WTC11 (cell line): ENCODE results near the gene AJM1. TPM values are rescaled to one million over a fixed set of nuclear protein-coding genes. Genes with fewer than 3 reads are reported as not detected.

Source experiments
- ATAC-seq: fragments of 200-7000 bp; cut with Tn5 transposase; 2 replicates; pipeline ENCODE4 v1.10.0; 2021; ENCODE audit warnings: mild to moderate bottlenecking, moderate library complexity
- CTCF ChIA-PET: fragments of 300-600 bp; sonication (Branson Sonifier 250); formaldehyde crosslinking; loops from one replicate; lab custom pipeline; 2021; ENCODE audit warnings: antibody characterized with exemption; lab: Charles Lee
- POLR2A ChIA-PET: fragments of 350-600 bp; sonication (Branson Sonifier 250); formaldehyde crosslinking; loops from one replicate; lab custom pipeline; 2021; ENCODE audit warnings: antibody characterized with exemption; lab: Charles Lee
- DNase-seq: peaks from one replicate; pipeline ENCODE4 v3.0.0; 2021; ENCODE audit warnings: low spot score
- H3K27ac Mint-ChIP-seq: 2 replicates; pipeline ENCODE4 v1.8.0; 2021; ENCODE audit warnings: mixed read lengths
- H3K27me3 Mint-ChIP-seq: 2 replicates; pipeline ENCODE4 v1.8.0; 2021; ENCODE audit warnings: low read depth, mild to moderate bottlenecking, moderate library complexity, mixed read lengths
- H3K36me3 Mint-ChIP-seq: 2 replicates; pipeline ENCODE4 v1.8.0; 2021; ENCODE audit warnings: mixed read lengths
- H3K4me1 Mint-ChIP-seq: 2 replicates; pipeline ENCODE4 v1.8.0; 2022; ENCODE audit warnings: mixed read lengths
- H3K4me3 Mint-ChIP-seq: 2 replicates; pipeline ENCODE4 v1.8.0; 2021; ENCODE audit warnings: mild to moderate bottlenecking, moderate library complexity, mixed read lengths
- H3K9me3 Mint-ChIP-seq: 2 replicates; pipeline ENCODE4 v1.8.0; 2021; ENCODE audit warnings: mixed read lengths
- AFF4 ChIP-seq: sonication (generic); formaldehyde crosslinking; IDR thresholded peaks from 2 replicates; pipeline ENCODE4 v1.8.1; 2023; ENCODE audit warnings: mild to moderate bottlenecking, missing genetic modification reagents, borderline replicate concordance
- ATF1 ChIP-seq: sonication (generic); formaldehyde crosslinking; IDR thresholded peaks from 2 replicates; pipeline ENCODE4 v1.8.1; 2023; ENCODE audit warnings: mild to moderate bottlenecking, moderate library complexity, missing genetic modification reagents
- ATF2 ChIP-seq: sonication (generic); formaldehyde crosslinking; IDR thresholded peaks from 2 replicates; pipeline ENCODE4 v1.8.1; 2022; ENCODE audit warnings: low read depth, missing genetic modification reagents, borderline replicate concordance
- CBFB ChIP-seq: sonication (generic); formaldehyde crosslinking; IDR thresholded peaks from 2 replicates; pipeline ENCODE4 v1.8.1; 2022; ENCODE audit warnings: mild to moderate bottlenecking, low read depth, missing genetic modification reagents
- ELF4 ChIP-seq: sonication (generic); formaldehyde crosslinking; IDR thresholded peaks from 2 replicates; pipeline ENCODE4 v1.8.1; 2022; ENCODE audit warnings: low read depth, mild to moderate bottlenecking, moderate library complexity, missing genetic modification reagents
- FOXK1 ChIP-seq: sonication (generic); formaldehyde crosslinking; IDR thresholded peaks from 2 replicates; pipeline ENCODE4 v1.8.0; 2022; ENCODE audit warnings: mild to moderate bottlenecking, moderate library complexity, missing genetic modification reagents
- FOXP1 ChIP-seq: sonication (generic); formaldehyde crosslinking; IDR thresholded peaks from 2 replicates; pipeline ENCODE4 v1.8.0; 2022; ENCODE audit warnings: missing genetic modification reagents, mild to moderate bottlenecking, moderate library complexity, borderline replicate concordance
- GTF2I ChIP-seq: fragments of 250-450 bp; sonication (Bioruptor Pico); conservative IDR thresholded peaks from 2 replicates; pipeline ENCODE4 v1.4.0; 2021; ENCODE audit warnings: mild to moderate bottlenecking
- HMGA2 ChIP-seq: fragments of 250-450 bp; sonication (Bioruptor Pico); IDR thresholded peaks from 2 replicates; pipeline ENCODE4 v1.4.0; 2021; ENCODE audit warnings: mild to moderate bottlenecking, moderate library complexity
- JAZF1 ChIP-seq: fragments of 250-450 bp; sonication (Bioruptor Pico); IDR thresholded peaks from 2 replicates; pipeline ENCODE4 v1.9.0; 2021; ENCODE audit warnings: moderate library complexity, mild to moderate bottlenecking, inconsistent platforms
- MAX ChIP-seq: sonication (generic); formaldehyde crosslinking; IDR thresholded peaks from 2 replicates; pipeline ENCODE4 v1.8.0; 2022; ENCODE audit warnings: mild to moderate bottlenecking, missing genetic modification reagents
- NFE2L1 ChIP-seq: sonication (generic); formaldehyde crosslinking; IDR thresholded peaks from 2 replicates; pipeline ENCODE4 v1.8.1; 2023; ENCODE audit warnings: missing genetic modification reagents
- PRDM15 ChIP-seq: sonication (generic); formaldehyde crosslinking; IDR thresholded peaks from 2 replicates; pipeline ENCODE4 v1.8.0; 2022; ENCODE audit warnings: missing genetic modification reagents
- PRRX2 ChIP-seq: fragments of 250-450 bp; sonication (Bioruptor Pico); IDR thresholded peaks from 2 replicates; pipeline ENCODE4 v1.8.0; 2021; ENCODE audit warnings: mild to moderate bottlenecking
- SP1 ChIP-seq: sonication (generic); formaldehyde crosslinking; conservative IDR thresholded peaks from 2 replicates; pipeline ENCODE4 v1.8.1; 2022; ENCODE audit warnings: missing genetic modification reagents
- TP53 ChIP-seq: sonication (generic); formaldehyde crosslinking; IDR thresholded peaks from 2 replicates; pipeline ENCODE4 v1.8.1; 2023; ENCODE audit warnings: mild to moderate bottlenecking, missing genetic modification reagents
- ZBTB43 ChIP-seq: sonication (generic); formaldehyde crosslinking; IDR thresholded peaks from 2 replicates; pipeline ENCODE4 v1.8.1; 2023; ENCODE audit warnings: mild to moderate bottlenecking, missing genetic modification reagents
- ZMAT4 ChIP-seq: fragments of 250-450 bp; sonication (Bioruptor Pico); IDR thresholded peaks from 2 replicates; pipeline ENCODE4 v1.9.0; 2021; ENCODE audit warnings: mild to moderate bottlenecking
- ZNF121 ChIP-seq: sonication (generic); formaldehyde crosslinking; IDR thresholded peaks from 2 replicates; pipeline ENCODE4 v1.8.0; 2023; ENCODE audit warnings: missing genetic modification reagents
- ZNF219 ChIP-seq: sonication (generic); formaldehyde crosslinking; IDR thresholded peaks from 2 replicates; pipeline ENCODE4 v1.8.0; 2023; ENCODE audit warnings: missing genetic modification reagents, mild to moderate bottlenecking, borderline replicate concordance
- total RNA-seq: library from RNA; stranded (reverse); gene quantifications from 3 replicates; pipeline ENCODE4 v1.2.3, GENCODE V29; 2021

AJM1 gene
- total RNA-seq, 1 experiment from 2014 or later, result 1.6 TPM

GRCh38 chr9:136804509-136805206 lies 37.6 kb upstream of the AJM1 start:
- ATAC-seq (no peak), DNase-seq (no peak)
- ChIA-PET CTCF (interaction anchor here (0.8 kb wide), 1 partner anchor 47 kb away, joined by 3 read pairs; the partner anchor contains the start of gene LCN8), POLR2A (no interaction called here)
- H3K27me3 Mint-ChIP-seq, result peaks cover 30% of the 10 kb centered on the region
- H3K27ac Mint-ChIP-seq, result no peak overlapping the region
- H3K4me1 Mint-ChIP-seq, result peaks cover 16% of the 10 kb centered on the region
- H3K9me3 Mint-ChIP-seq, result no peaks in the 10 kb centered on the region
- no peak overlapping the region for H3K4me3 Mint-ChIP-seq
- peaks cover 5% of the 10 kb centered on the region for H3K36me3 Mint-ChIP-seq
- TF ChIP-seq MAX, result no peak
- no peak for TF ChIP-seq ZBTB43 (CRISPR knock-in tag)
- TF ChIP-seq FOXP1, result no peak
- no peak for TF ChIP-seq PRDM15
- TF ChIP-seq GTF2I (CRISPR knock-in tag), result no peak
- no peak for TF ChIP-seq SP1 (CRISPR knock-in tag)
- TF ChIP-seq ZNF219, result no peak
- no peak for TF ChIP-seq JAZF1 (CRISPR knock-in tag)
- no peak for TF ChIP-seq CBFB (CRISPR knock-in tag)
- TF ChIP-seq ELF4, result no peak

- H3K9me3 Mint-ChIP-seq, result no peaks in the 10 kb centered on the region
- no peak for DNase-seq
- TF ChIP-seq TP53 (CRISPR knock-in tag), result no peak
- no peak for TF ChIP-seq ZMAT4 (CRISPR knock-in tag)
- TF ChIP-seq PRRX2 (CRISPR knock-in tag), result no peak
- TF ChIP-seq, all 79 proteins: peak for 0
- Mint-ChIP-seq H3K27ac (no peak overlapping the region), H3K27me3 (peaks cover 30% of the 10 kb centered on the region), H3K4me3 (peak overlapping the region; percentile 35; the same call in 1 of the 2 replicates), H3K36me3 (peaks cover 10% of the 10 kb centered on the region), H3K4me1 (peaks cover 22% of the 10 kb centered on the region)
- POLR2A ChIA-PET, result no interaction called here
- ATAC-seq, result no peak
- CTCF ChIA-PET, result interaction anchor here (0.5 to 3.7 kb wide), 2 partner anchors 38 to 263 kb away, joined by 4 to 32 read pairs; partner anchors contain the start of gene AJM1
These were observed 37.0 kb upstream of the AJM1 start for GRCh38 chr9:136805207-136805740.

GRCh38 chr9:136806067-136806466 lies 36.2 kb upstream of the AJM1 start:
- no peak for DNase-seq
- Mint-ChIP-seq H3K36me3 (peaks cover 13% of the 10 kb centered on the region), H3K4me1 (peaks cover 21% of the 10 kb centered on the region), H3K27ac (no peak overlapping the region), H3K4me3 (peak overlapping the region; percentile 78), H3K27me3 (peaks cover 30% of the 10 kb centered on the region), H3K9me3 (no peaks in the 10 kb centered on the region)
- POLR2A ChIA-PET, result no interaction called here
- ATAC-seq, result no peak
- CTCF ChIA-PET, result interaction anchor here (1.1 to 3.7 kb wide), 3 partner anchors 14 to 37 kb away, joined by 3 to 32 read pairs (median 23); partner anchors contain the start of gene AJM1
- TF ChIP-seq PRRX2 (CRISPR knock-in tag) (no peak), FOXK1 (no peak), ZNF121 (CRISPR knock-in tag) (no peak), ATF2 (CRISPR knock-in tag) (no peak), FOXP1 (no peak), ELF4 (no peak), HMGA2 (no peak), ATF1 (no peak), NFE2L1 (no peak), SP1 (CRISPR knock-in tag) (no peak), AFF4 (CRISPR knock-in tag) (no peak)
